Putamen (tissue), 1 donor: ENCODE measurements around the gene BMP6.

Experiments
- DNase-seq: peaks from one replicate; pipeline ENCODE4 v3.0.0-alpha.2; 2016; ENCODE audit warnings: low spot score

Gene BMP6

GRCh38 chr6:7905416-7905815 lies 179.5 kb downstream of the BMP6 start:
- no peak for DNase-seq

GRCh38 chr6:7906741-7907140 lies 180.8 kb downstream of the BMP6 start:
- no peak for DNase-seq

GRCh38 chr6:7907159-7907558 lies 181.3 kb downstream of the BMP6 start:
- DNase-seq = no peak

- no peak for DNase-seq
Measured at GRCh38 chr6:7909323-7910276, 183.7 kb downstream of the BMP6 start.

GRCh38 chr6:7910298-7910653 lies 184.4 kb downstream of the BMP6 start:
- DNase-seq = no peak

- peak; percentile 80 for DNase-seq
Measured at GRCh38 chr6:7910654-7911344, 184.9 kb downstream of the BMP6 start, which contains the start of gene TXNDC5. TXNDC5 (minus strand) TSS chr6:7910788; CDS start chr6:7910776, 12 bp downstream.

- no peak for DNase-seq
Measured at GRCh38 chr6:7911345-7911725, 185.4 kb downstream of the BMP6 start.

GRCh38 chr6:7912024-7912423 lies 186.1 kb downstream of the BMP6 start:
- DNase-seq = no peak

GRCh38 chr6:7912736-7913517 lies 187.0 kb downstream of the BMP6 start:
- no peak for DNase-seq

- DNase-seq = no peak
Measured at GRCh38 chr6:7914311-7914710, 188.4 kb downstream of the BMP6 start.

- no peak for DNase-seq
Measured at GRCh38 chr6:7914991-7915789, 189.3 kb downstream of the BMP6 start.

GRCh38 chr6:7916959-7917358 lies 191.1 kb downstream of the BMP6 start:
- DNase-seq = no peak

- DNase-seq = no peak
Measured at GRCh38 chr6:7917729-7918128, 191.8 kb downstream of the BMP6 start.

- no peak for DNase-seq
Measured at GRCh38 chr6:7918403-7918802, 192.5 kb downstream of the BMP6 start.

- peak; percentile 66 for DNase-seq
Measured at GRCh38 chr6:7919871-7920270, 194.0 kb downstream of the BMP6 start.

GRCh38 chr6:7920425-7920824 lies 194.5 kb downstream of the BMP6 start:
- DNase-seq = no peak

- no peak for DNase-seq
Measured at GRCh38 chr6:7921046-7921445, 195.1 kb downstream of the BMP6 start.

GRCh38 chr6:7921632-7922092 lies 195.8 kb downstream of the BMP6 start:
- no peak for DNase-seq

- no peak for DNase-seq
Measured at GRCh38 chr6:7922596-7922995, 196.7 kb downstream of the BMP6 start.

- DNase-seq = no peak
Measured at GRCh38 chr6:7924867-7925266, 199.0 kb downstream of the BMP6 start.
